ENCODE results near the gene SLFN11. TPM values are rescaled to one million over a fixed set of nuclear protein-coding genes. Genes with fewer than 3 reads are reported as not detected.
A peak's percentile ranks its signal among the peaks of the same experiment; 100 is the strongest.

SLFN11 gene
- total RNA-seq, 4 donors from 2014 or later, result 3.6 to 73.4 (median 5.6) TPM

- Histone ChIP-seq H3K36me3 (no peaks in the 10 kb centered on the region), H3K27me3 (no peaks in the 10 kb centered on the region), H3K4me3 (no peak overlapping the region), H3K9me3 (no peaks in the 10 kb centered on the region), H3K27ac (no peak overlapping the region), H3K4me1 (peaks cover 0 to 9% (median 0%) of the 10 kb centered on the region in 4 donors)
- no peak for TF ChIP-seq CTCF (IDR thresholded peaks at IDR 0.05)
- TF ChIP-seq POLR2A (IDR thresholded peaks at IDR 0.05), result no peak
- DNase-seq, result no peak
Observed at GRCh38 chr17:35315971-35316370, 57.5 kb downstream of the SLFN11 start.

GRCh38 chr17:35315283-35315682 lies 58.1 kb downstream of the SLFN11 start:
- peak overlapping the region in 2 of 4 donors; percentile 25 to 40 for H3K27ac ChIP-seq
- no peaks in the 10 kb centered on the region for H3K27me3 ChIP-seq
- H3K9me3 ChIP-seq, result no peaks in the 10 kb centered on the region
- H3K4me3 ChIP-seq, result no peak overlapping the region
- peaks cover 0 to 9% (median 0%) of the 10 kb centered on the region in 4 donors for H3K4me1 ChIP-seq
- H3K36me3 ChIP-seq, result no peaks in the 10 kb centered on the region
- no peak for DNase-seq
- TF ChIP-seq POLR2A (IDR thresholded peaks at IDR 0.05), result no peak
- no peak for TF ChIP-seq CTCF (IDR thresholded peaks at IDR 0.05)

GRCh38 chr17:35314415-35315216 lies 58.8 kb downstream of the SLFN11 start:
- DNase-seq, result no peak
- TF ChIP-seq CTCF (IDR thresholded peaks at IDR 0.05) (no peak), POLR2A (IDR thresholded peaks at IDR 0.05) (no peak)
- peak overlapping the region in 3 of 4 donors; percentile 61 to 75 (median 68) for H3K27ac ChIP-seq
- H3K4me3 ChIP-seq, result no peak overlapping the region
- no peaks in the 10 kb centered on the region for H3K9me3 ChIP-seq
- no peaks in the 10 kb centered on the region for H3K27me3 ChIP-seq
- peaks cover 0 to 9% (median 0%) of the 10 kb centered on the region in 4 donors for H3K4me1 ChIP-seq
- H3K36me3 ChIP-seq, result no peaks in the 10 kb centered on the region

GRCh38 chr17:35313875-35314409 lies 59.5 kb downstream of the SLFN11 start:
- Histone ChIP-seq H3K36me3 (no peaks in the 10 kb centered on the region), H3K4me1 (peaks cover 0 to 9% (median 0%) of the 10 kb centered on the region in 4 donors), H3K4me3 (peak overlapping the region; percentile 19 to 43 (median 38)), H3K27ac (peak overlapping the region; percentile 61 to 77 (median 72)), H3K9me3 (no peaks in the 10 kb centered on the region), H3K27me3 (no peaks in the 10 kb centered on the region)
- TF ChIP-seq CTCF (IDR thresholded peaks at IDR 0.05) (no peak), POLR2A (IDR thresholded peaks at IDR 0.05) (no peak)
- DNase-seq, result peak in 2 of 3 donors; percentile 49 to 53

GRCh38 chr17:35312790-35313711 lies 60.4 kb downstream of the SLFN11 start:
- peak; percentile 57 to 87 (median 80) for DNase-seq
- H3K4me3 ChIP-seq, result peak overlapping the region; percentile 19 to 43 (median 38)
- H3K27ac ChIP-seq, result peak overlapping the region; percentile 61 to 77 (median 72)
- H3K36me3 ChIP-seq, result no peaks in the 10 kb centered on the region
- H3K4me1 ChIP-seq, result peaks cover 0 to 9% (median 0%) of the 10 kb centered on the region in 4 donors
- H3K27me3 ChIP-seq, result no peaks in the 10 kb centered on the region
- no peaks in the 10 kb centered on the region for H3K9me3 ChIP-seq
- peak in 1 of 2 donors; percentile 20 for TF ChIP-seq POLR2A (IDR thresholded peaks at IDR 0.05)
- peak; percentile 58 to 84 (median 79) for TF ChIP-seq CTCF (IDR thresholded peaks at IDR 0.05)

All from Peyer's patch (tissue), 4 donors.